ENCODE data around the gene SLC13A3. TPM values are rescaled to one million over a fixed set of nuclear protein-coding genes. Genes with fewer than 3 reads are reported as not detected.
A peak's percentile ranks its signal among the peaks of the same experiment; 100 is the strongest.

SLC13A3 gene
- total and polyA plus RNA-seq, 4 donors, result 1.1 to 2.4 (median 2.0) TPM

GRCh38 chr20:46699651-46700359, 48.5 kb upstream of the SLC13A3 start:
- no peaks in the 10 kb centered on the region for H3K27me3 ChIP-seq (ENCODE audit: control insufficient read depth in 3 of 3, insufficient read depth in 3 of 3, low read length in 2 of 3)
- peaks cover 0 to 2% (median 0%) of the 10 kb centered on the region in 5 donors for H3K4me1 ChIP-seq (ENCODE audit: control insufficient read depth in 5 of 5, insufficient read depth in 5 of 5, low read length in 5 of 5)
- TF ChIP-seq, protein P1, sequence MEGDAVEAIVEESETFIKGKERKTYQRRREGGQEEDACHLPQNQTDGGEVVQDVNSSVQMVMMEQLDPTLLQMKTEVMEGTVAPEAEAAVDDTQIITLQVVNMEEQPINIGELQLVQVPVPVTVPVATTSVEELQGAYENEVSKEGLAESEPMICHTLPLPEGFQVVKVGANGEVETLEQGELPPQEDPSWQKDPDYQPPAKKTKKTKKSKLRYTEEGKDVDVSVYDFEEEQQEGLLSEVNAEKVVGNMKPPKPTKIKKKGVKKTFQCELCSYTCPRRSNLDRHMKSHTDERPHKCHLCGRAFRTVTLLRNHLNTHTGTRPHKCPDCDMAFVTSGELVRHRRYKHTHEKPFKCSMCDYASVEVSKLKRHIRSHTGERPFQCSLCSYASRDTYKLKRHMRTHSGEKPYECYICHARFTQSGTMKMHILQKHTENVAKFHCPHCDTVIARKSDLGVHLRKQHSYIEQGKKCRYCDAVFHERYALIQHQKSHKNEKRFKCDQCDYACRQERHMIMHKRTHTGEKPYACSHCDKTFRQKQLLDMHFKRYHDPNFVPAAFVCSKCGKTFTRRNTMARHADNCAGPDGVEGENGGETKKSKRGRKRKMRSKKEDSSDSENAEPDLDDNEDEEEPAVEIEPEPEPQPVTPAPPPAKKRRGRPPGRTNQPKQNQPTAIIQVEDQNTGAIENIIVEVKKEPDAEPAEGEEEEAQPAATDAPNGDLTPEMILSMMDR (IDR thresholded peaks at IDR 0.05; ENCODE audit: control extremely low read depth, extremely low read depth), result no peak
- peaks cover 0 to 1% (median 0%) of the 10 kb centered on the region in 4 donors for H3K9me3 ChIP-seq (ENCODE audit: control insufficient read depth in 4 of 4, insufficient read depth in 3 of 4, low read length in 3 of 4)
- ATAC-seq (ENCODE audit: insufficient read depth, low FRiP score), result no peak
- no peak overlapping the region for H3K9ac ChIP-seq (ENCODE audit: insufficient read depth in 1 of 2, low read length in 2 of 2)
- H3K27ac ChIP-seq (ENCODE audit: low read depth in 1 of 2, low read length in 1 of 2), result no peak overlapping the region
- no peak for DNase-seq
- no peaks in the 10 kb centered on the region for H3K36me3 ChIP-seq (ENCODE audit: control insufficient read depth in 4 of 4, insufficient read depth in 4 of 4, low read length in 4 of 4)
- WGBS, 2 donors, result 54 to 60% methylated on average over 12 of the region's 12 CpGs
- no peak overlapping the region for H3K4me3 ChIP-seq

- no peak for ATAC-seq (ENCODE audit: insufficient read depth, low FRiP score)
- no peaks in the 10 kb centered on the region for H3K27me3 ChIP-seq (ENCODE audit: control insufficient read depth in 3 of 3, insufficient read depth in 3 of 3, low read length in 2 of 3)
- 88 to 89% methylated on average over 2 of the region's 2 CpGs for WGBS, 2 donors
- no peak for DNase-seq
- H3K9ac ChIP-seq (ENCODE audit: insufficient read depth in 1 of 2, low read length in 2 of 2), result no peak overlapping the region
- H3K4me3 ChIP-seq, result no peak overlapping the region
- peaks cover 0 to 1% (median 0%) of the 10 kb centered on the region in 4 donors for H3K9me3 ChIP-seq (ENCODE audit: control insufficient read depth in 4 of 4, insufficient read depth in 3 of 4, low read length in 3 of 4)
- no peaks in the 10 kb centered on the region for H3K36me3 ChIP-seq (ENCODE audit: control insufficient read depth in 4 of 4, insufficient read depth in 4 of 4, low read length in 4 of 4)
- H3K4me1 ChIP-seq (ENCODE audit: control insufficient read depth in 5 of 5, insufficient read depth in 5 of 5, low read length in 5 of 5), result peaks cover 0 to 1% (median 0%) of the 10 kb centered on the region in 5 donors
- TF ChIP-seq, protein P1 (IDR thresholded peaks at IDR 0.05; ENCODE audit: control extremely low read depth, extremely low read depth), result no peak
- no peak overlapping the region for H3K27ac ChIP-seq (ENCODE audit: low read depth in 1 of 2, low read length in 1 of 2)
Observed at GRCh38 chr20:46698788-46699187, 47.5 kb upstream of the SLC13A3 start.

- Histone ChIP-seq H3K27me3 (ENCODE audit: control insufficient read depth in 3 of 3, insufficient read depth in 3 of 3, low read length in 2 of 3) (no peaks in the 10 kb centered on the region), H3K9ac (ENCODE audit: insufficient read depth in 1 of 2, low read length in 2 of 2) (peak overlapping the region in 1 of 2 donors; percentile 13), H3K4me1 (ENCODE audit: control insufficient read depth in 5 of 5, insufficient read depth in 5 of 5, low read length in 5 of 5) (peaks cover 0 to 1% (median 0%) of the 10 kb centered on the region in 5 donors), H3K27ac (ENCODE audit: low read depth in 1 of 2, low read length in 1 of 2) (no peak overlapping the region), H3K9me3 (ENCODE audit: control insufficient read depth in 4 of 4, insufficient read depth in 3 of 4, low read length in 3 of 4) (peaks cover 0 to 1% (median 0%) of the 10 kb centered on the region in 4 donors), H3K36me3 (ENCODE audit: control insufficient read depth in 4 of 4, insufficient read depth in 4 of 4, low read length in 4 of 4) (no peaks in the 10 kb centered on the region), H3K4me3 (no peak overlapping the region)
- ATAC-seq (ENCODE audit: insufficient read depth, low FRiP score) (no peak), DNase-seq (no peak)
- 82 to 94% methylated on average over 3 of the region's 3 CpGs for WGBS, 2 donors
- TF ChIP-seq, protein P1 (IDR thresholded peaks at IDR 0.05; ENCODE audit: control extremely low read depth, extremely low read depth), result no peak
Observed at GRCh38 chr20:46696791-46697279, 45.6 kb upstream of the SLC13A3 start.
